DMS79 treated with DMSO at 0.1 percent for 48 hours (cell line): Measurements from ENCODE around the gene MARCHF10.

ENCODE experiments used
- DNase-seq: peaks from one replicate; lab custom pipeline; 2025; lab: John Stamatoyannopoulos, UW

Gene MARCHF10

DNA sequence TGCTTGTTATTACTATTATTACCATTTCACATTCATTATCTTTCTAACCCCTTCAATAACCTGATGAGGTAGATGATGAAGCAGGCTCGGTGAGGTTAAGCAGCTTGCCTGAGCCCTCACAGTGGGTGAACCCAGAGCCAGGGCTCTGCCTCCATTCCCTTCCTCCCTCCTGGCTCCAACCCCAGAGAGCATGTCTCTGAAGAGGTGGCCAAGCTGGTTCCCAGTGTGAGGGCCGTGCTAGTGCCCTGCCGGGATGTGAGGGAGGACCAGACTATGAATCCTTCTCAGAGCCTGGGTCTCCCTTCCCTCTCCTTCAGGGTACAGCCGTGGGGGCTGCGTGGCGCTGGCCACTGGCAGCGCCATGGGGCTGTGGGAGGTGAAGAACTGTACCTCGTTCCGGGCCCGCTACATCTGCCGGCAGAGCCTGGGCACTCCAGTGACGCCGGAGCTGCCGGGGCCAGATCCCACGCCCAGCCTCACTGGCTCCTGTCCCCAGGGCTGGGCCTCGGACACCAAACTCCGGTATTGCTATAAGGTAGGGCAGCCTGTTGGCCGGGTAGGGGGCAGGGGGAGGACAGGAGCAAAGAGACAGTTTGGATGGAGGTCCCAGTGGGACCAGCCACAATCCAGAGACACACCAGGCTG, 131.0 kb downstream of the MARCHF10 start:
- no peak for DNase-seq

- no peak for DNase-seq
Measured at GRCh38 chr17:62676231-62676943, 131.7 kb downstream of the MARCHF10 start.

GRCh38 chr17:62675701-62676100, 132.4 kb downstream of the MARCHF10 start:
- no peak for DNase-seq

DNA sequence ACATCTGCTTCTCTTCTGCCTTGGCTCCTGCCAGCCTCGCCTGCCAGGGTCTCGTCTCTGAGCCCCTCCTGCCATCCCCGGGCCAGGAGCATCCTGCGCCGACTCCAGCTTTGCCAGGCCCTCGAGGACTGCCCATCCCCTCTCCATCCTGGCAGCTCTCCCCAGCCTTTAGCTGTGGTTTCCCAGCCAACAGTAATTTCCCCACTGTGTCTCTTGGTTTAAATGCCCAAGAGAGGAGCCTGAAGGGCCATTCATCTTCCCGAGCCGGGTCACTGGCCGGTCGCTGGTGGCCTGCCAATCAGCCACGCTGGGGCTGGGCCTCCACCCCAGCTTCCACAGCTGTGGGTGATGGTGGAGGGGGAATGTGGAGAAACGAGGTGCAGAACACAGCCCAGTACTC, 132.9 kb downstream of the MARCHF10 start:
- no peak for DNase-seq

GRCh38 chr17:62674841-62675240, 133.3 kb downstream of the MARCHF10 start:
- no peak for DNase-seq

- no peak for DNase-seq
Measured at GRCh38 chr17:62674363-62674739, 133.8 kb downstream of the MARCHF10 start.

GRCh38 chr17:62673614-62674362, 134.3 kb downstream of the MARCHF10 start:
- no peak for DNase-seq

DNA sequence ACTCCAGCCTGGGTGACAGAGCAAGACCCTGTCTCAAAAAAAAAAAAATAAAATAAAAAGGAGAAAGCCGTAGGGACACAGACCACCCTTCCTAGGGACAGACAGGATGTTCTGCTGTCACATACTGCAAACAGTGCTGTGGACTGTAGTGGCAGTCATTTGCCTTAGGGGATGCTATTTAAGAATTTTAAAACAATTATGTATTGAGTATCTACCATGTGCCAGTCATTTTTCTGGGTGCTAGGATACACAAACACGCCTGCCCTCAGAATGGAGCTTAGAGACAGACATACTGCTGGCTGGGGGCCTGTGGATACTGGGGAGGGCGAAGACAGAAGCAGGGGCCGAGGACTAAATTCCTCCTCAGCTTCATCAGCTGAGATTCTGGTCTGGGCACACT, 135.2 kb downstream of the MARCHF10 start:
- DNase-seq, result no peak

- DNase-seq, result peak; percentile 5
Measured at GRCh38 chr17:62671553-62671952, 136.6 kb downstream of the MARCHF10 start.

DNA sequence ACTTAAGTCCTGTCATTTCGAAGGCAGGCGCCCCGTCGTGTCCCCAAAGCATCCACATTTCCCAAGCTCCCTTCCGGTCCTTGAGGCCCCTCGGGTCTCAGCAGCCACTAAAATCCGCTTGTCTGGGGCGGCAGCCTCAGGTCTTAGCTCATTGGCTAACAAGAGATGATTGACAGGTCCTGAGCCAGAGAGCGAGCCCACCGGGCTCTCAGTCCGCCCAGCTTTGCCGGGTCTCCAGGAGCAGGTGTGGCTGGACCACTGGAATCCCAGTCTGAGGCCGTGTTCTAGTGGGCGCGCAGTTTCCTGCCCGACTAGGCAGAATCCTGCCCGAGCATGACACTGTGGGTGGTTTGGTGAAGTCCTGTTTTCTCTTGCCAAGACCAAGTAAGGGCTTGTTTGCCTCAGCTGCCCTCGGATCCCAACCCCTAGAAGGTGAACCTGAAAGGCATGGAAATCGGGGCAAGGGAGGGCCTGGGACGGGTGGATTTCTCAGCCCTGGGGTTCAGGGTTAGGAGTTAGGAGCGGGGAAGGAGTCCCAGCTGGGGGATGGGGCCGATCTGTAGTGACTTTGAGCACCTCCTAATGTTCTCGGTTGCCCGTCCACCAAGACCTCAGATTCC, 137.8 kb downstream of the MARCHF10 start:
- DNase-seq, result no peak

DNA sequence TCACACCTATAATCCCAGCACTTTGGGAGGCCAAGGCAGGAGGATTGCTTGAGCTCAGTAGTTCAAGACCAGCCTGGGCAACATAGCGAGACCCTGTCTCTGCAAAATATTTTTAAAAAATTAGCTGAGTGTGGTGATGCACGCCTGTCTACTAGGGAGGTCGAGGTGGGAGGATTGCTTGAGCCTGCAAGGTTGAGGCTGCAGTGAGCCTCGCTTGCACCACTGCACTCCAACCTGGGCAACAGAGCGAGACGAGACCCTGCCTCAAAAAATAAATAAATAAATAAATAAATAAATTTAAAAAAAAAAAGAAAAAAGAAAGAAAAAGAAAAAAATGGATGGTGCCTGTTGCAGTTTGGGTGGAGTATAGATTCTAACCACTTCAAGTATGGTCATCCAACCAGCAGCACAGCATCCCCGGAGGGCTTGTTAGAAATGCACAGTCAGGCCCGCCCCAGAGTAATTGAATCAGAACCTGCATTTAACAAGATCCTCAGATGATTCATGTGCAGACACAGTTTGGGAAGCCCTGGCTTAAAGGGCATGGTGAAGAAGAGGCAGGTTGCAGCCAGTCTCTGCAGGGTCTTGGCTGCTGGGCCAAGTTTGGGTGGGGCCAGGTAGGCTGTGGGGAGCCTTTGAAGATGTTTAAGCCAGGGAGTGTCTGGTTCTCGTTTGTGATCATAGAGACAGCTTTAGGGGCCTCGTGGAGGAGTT, 139.9 kb downstream of the MARCHF10 start:
- no peak for DNase-seq

DNA sequence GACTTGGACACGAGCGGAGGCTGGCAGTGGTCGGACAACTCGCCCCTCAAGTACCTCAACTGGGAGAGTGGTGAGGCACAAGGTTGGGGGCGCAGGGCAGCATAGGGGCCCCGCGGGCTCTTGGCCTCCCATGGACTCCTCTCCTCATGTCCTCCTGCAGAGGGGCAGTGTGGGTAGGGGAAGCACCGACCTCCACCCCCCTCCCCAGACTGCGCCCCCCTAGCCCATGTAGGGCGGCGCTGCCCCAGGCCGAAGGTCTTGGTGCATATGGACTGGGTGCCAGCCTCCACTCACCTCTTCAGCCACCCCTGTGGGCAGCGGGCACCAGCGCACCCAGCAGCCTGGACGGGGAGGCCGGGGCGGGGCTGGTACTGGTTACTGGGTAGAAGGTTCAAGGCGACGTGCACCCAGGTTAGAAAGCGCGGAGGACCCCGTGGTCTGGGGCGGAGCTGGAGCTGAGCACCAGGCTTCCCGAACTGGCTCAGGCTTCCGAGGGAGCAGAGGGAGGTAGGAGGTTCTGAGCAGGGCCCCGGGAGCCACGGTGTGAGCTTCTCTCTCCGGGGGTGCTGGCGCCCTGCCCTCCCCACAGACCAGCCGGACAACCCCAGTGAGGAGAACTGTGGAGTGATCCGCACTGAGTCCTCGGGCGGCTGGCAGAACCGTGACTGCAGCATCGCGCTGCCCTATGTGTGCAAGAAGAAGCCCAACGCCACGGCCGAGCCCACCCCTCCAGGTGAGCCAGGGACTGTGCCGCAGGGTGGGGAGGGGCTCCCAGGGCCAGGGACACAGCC, 141.1 kb downstream of the MARCHF10 start:
- DNase-seq, result no peak

GRCh38 chr17:62666061-62666800, 141.9 kb downstream of the MARCHF10 start:
- no peak for DNase-seq

- DNase-seq, result no peak
Measured at GRCh38 chr17:62665599-62665998, 142.5 kb downstream of the MARCHF10 start.

DNA sequence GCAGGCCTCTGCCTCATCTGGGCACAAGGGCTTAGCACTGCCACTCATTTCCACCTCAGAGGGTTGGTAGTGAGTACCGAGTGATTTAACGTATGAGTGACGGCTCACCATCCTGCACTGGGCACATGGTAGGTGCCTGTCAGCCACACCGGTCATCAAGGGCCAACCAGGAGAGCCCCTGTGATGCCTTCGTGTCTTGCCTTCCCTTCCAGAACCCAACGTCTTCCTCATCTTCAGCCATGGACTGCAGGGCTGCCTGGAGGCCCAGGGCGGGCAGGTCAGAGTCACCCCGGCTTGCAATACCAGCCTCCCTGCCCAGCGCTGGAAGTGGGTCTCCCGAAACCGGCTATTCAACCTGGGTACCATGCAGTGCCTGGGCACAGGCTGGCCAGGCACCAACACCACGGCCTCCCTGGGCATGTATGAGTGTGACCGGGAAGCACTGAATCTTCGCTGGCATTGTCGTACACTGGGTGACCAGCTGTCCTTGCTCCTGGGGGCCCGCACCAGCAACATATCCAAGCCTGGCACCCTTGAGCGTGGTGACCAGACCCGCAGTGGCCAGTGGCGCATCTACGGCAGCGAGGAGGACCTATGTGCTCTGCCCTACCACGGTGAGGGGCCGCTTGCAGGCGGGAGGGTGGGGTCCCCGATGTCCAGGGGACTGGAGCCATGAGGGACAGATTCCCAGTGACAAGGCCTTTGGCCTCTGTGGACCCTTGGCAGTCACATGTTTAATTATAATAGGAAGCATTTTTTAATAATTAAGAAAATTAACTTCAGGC, 143.6 kb downstream of the MARCHF10 start:
- no peak for DNase-seq

DNA sequence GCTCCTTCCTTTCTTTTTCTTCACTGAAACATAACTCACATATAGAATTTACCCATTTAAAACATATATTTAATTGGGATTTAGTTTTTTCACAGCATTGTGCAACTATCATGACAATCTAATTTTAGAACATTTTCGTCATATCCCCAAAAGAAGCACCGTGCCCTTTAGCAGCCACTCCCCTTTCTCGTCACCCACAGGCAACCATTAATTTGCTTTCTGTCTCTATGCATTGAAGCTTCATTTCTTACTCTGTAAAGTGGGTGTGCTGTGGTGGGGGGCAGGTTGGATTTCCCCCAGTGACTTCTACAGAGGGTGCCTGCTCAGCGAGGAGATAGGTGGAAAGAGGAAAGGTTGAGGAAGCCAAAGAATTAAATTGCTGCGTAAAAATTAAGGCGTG, 144.8 kb downstream of the MARCHF10 start:
- no peak for DNase-seq

- DNase-seq, result no peak
Measured at GRCh38 chr17:62662855-62663254, 145.3 kb downstream of the MARCHF10 start.

DNA sequence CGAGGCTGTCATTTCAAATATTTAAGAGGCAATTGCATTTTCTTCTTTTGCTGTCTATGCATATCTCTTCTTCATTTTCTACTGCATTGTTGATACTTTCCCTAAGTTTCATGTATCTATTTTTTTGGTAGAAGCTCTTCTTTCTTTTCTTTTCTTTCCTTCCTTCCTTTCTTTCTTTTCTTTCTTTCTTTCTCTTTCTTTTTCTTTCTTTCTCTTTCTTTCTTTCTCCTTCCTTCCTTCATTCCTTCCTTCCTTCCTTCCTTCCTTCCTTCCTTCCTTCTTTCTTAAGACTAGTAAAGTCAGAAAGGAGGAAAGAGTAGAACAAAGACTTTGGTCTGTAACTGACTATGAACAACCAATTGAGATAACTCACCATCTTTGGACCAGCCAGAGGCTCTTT, 146.8 kb downstream of the MARCHF10 start:
- DNase-seq, result no peak

GRCh38 chr17:62660629-62661118, 147.4 kb downstream of the MARCHF10 start:
- DNase-seq, result no peak
